CD4-positive, alpha-beta T cell treated with Interleukin-21 for 1 hour (primary cell): ENCODE measurements around the gene ROBO1.
"Not testable (repeated sequence)": the region's sequence is repeated elsewhere in the genome, so short reads cannot be mapped to it uniquely, and the experiment has no call there.

Source experiments
- DNase-seq: peaks from one replicate; pipeline ENCODE4 v3.0.0-alpha.2; 2020

The ROBO1 gene

GRCh38 chr3:78754066-78754743, 1013.6 kb downstream of the ROBO1 start:
- no peak for DNase-seq

- no peak for DNase-seq
Measured at GRCh38 chr3:78751266-78751665, 1016.5 kb downstream of the ROBO1 start.

- DNase-seq: not testable (repeated sequence)
Measured at GRCh38 chr3:78750291-78750690, 1017.5 kb downstream of the ROBO1 start.

GRCh38 chr3:78749056-78749455, 1018.7 kb downstream of the ROBO1 start:
- no peak for DNase-seq

- no peak for DNase-seq
Measured at GRCh38 chr3:78745847-78746246, 1022.0 kb downstream of the ROBO1 start.

GRCh38 chr3:78742491-78742890, 1025.3 kb downstream of the ROBO1 start:
- no peak for DNase-seq

GRCh38 chr3:78742041-78742440, 1025.8 kb downstream of the ROBO1 start:
- DNase-seq: no peak

GRCh38 chr3:78741066-78741645, 1026.6 kb downstream of the ROBO1 start:
- DNase-seq: no peak

GRCh38 chr3:78738833-78739232, 1029.0 kb downstream of the ROBO1 start:
- no peak for DNase-seq

- DNase-seq: no peak
Measured at GRCh38 chr3:78737988-78738387, 1029.8 kb downstream of the ROBO1 start.

GRCh38 chr3:78736863-78737262, 1030.9 kb downstream of the ROBO1 start:
- DNase-seq: no peak

GRCh38 chr3:78734048-78734637, 1033.7 kb downstream of the ROBO1 start:
- DNase-seq: no peak

- no peak for DNase-seq
Measured at GRCh38 chr3:78732893-78733292, 1034.9 kb downstream of the ROBO1 start.

GRCh38 chr3:78732471-78732870, 1035.3 kb downstream of the ROBO1 start:
- no peak for DNase-seq

- DNase-seq: no peak
Measured at GRCh38 chr3:78729946-78730345, 1037.9 kb downstream of the ROBO1 start.

GRCh38 chr3:78728406-78729145, 1039.2 kb downstream of the ROBO1 start:
- no peak for DNase-seq

- DNase-seq: no peak
Measured at GRCh38 chr3:78726545-78726944, 1041.3 kb downstream of the ROBO1 start.

GRCh38 chr3:78725703-78726246, 1042.0 kb downstream of the ROBO1 start:
- no peak for DNase-seq

- no peak for DNase-seq
Measured at GRCh38 chr3:78724859-78725258, 1042.9 kb downstream of the ROBO1 start.

- not testable (repeated sequence) for DNase-seq
Measured at GRCh38 chr3:78724364-78724763, 1043.4 kb downstream of the ROBO1 start.

- DNase-seq: no peak
Measured at GRCh38 chr3:78721771-78722543, 1045.8 kb downstream of the ROBO1 start.

GRCh38 chr3:78718707-78719106, 1049.1 kb downstream of the ROBO1 start:
- DNase-seq: no peak

GRCh38 chr3:78717041-78717440, 1050.8 kb downstream of the ROBO1 start:
- no peak for DNase-seq
